Spleen (tissue), 7 donors: ENCODE data around the gene ZNF25.

Source experiments
- POLR2A ChIP-seq, 3 donors: fragments of 450-650 bp; IDR thresholded peaks; one replicate each; pipeline ENCODE4 v1.5.1; 2017; ENCODE audit warnings: antibody characterized with exemption in 3 of 3, mild to moderate bottlenecking in 1 of 3
- TF ChIP-seq, protein P1 (sequence below), 11 experiments: fragments of 200-600 bp in 7 of 11; fragments of 450-650 bp in 4 of 11; sonication (generic) in 4 of 11; IDR thresholded peaks in 8 of 11; conservative IDR thresholded peaks in 3 of 11; 1 replicate in 7 of 11; 2 replicates in 4 of 11; pipeline versions ENCODE4 v1.4.0 to v1.8.0; 2016 to 2021; ENCODE audit warnings: antibody characterized with exemption in 11 of 11, inconsistent platforms in 4 of 11, mild to moderate bottlenecking in 1 of 11
- donor health status: DM: no; HTN: no; CAD: no; lungs with moderate emphysema.
- donor health status: DM: no; HTN: no; CAD: no.
- donor health status: DM: no; HTN: no; CAD: no.

DNA sequence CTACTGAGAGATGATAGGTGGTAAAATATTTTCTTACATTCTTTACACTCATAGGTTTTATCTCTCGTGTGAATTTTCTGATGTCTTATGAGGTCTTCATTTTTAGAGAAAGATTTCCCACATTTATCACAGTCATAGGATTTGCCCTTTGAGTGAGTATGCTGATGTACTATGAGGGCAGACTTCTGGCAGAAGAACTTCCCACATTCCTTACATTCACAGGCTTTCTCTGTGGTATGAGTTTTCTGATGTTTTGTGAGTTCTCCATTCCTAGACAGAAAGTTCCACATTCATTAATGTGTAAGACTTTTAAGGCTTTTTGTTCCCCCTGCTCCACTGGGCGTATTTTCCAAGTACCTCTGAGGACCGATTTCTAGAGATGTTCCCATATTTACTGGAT is 23.5 kb downstream of the ZNF25 start:
- TF ChIP-seq POLR2A (IDR thresholded peaks at IDR 0.05) = no peak
- TF ChIP-seq, protein P1, sequence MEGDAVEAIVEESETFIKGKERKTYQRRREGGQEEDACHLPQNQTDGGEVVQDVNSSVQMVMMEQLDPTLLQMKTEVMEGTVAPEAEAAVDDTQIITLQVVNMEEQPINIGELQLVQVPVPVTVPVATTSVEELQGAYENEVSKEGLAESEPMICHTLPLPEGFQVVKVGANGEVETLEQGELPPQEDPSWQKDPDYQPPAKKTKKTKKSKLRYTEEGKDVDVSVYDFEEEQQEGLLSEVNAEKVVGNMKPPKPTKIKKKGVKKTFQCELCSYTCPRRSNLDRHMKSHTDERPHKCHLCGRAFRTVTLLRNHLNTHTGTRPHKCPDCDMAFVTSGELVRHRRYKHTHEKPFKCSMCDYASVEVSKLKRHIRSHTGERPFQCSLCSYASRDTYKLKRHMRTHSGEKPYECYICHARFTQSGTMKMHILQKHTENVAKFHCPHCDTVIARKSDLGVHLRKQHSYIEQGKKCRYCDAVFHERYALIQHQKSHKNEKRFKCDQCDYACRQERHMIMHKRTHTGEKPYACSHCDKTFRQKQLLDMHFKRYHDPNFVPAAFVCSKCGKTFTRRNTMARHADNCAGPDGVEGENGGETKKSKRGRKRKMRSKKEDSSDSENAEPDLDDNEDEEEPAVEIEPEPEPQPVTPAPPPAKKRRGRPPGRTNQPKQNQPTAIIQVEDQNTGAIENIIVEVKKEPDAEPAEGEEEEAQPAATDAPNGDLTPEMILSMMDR (IDR thresholded peaks at IDR 0.05 in 8 of 11, conservative IDR thresholded peaks at IDR 0.05 in 3 of 11) = no peak
